ENCODE measurements around the gene TRAPPC2L. TPM values are rescaled to one million over a fixed set of nuclear protein-coding genes. Genes with fewer than 3 reads are reported as not detected.

Gene TRAPPC2L
- total and polyA plus RNA-seq, 2 experiments from 2014 or later = 58.7 to 215 TPM

- H3K4me1 ChIP-seq (ENCODE audit: insufficient read depth) = peaks cover 4% of the 10 kb centered on the region
- DNase-seq (ENCODE audit: low spot score) = no peak
- WGBS (ENCODE audit: low lambda C conversion rate, missing lambda C conversion rate) = 66% methylated on average over 6 of the region's 13 CpGs
- no peaks in the 10 kb centered on the region for H3K9me2 ChIP-seq (replicated peaks; ENCODE audit: insufficient read depth)
- H3K27ac ChIP-seq = no peak overlapping the region
- no peaks in the 10 kb centered on the region for H3K79me2 ChIP-seq
- no peaks in the 10 kb centered on the region for H3K9me3 ChIP-seq (ENCODE audit: low read depth)
- H4K20me1 ChIP-seq (ENCODE audit: insufficient read depth, poor library complexity, severe bottlenecking) = no peaks in the 10 kb centered on the region
- no peak overlapping the region for H2AFZ ChIP-seq
- no peak overlapping the region for H3K4me3 ChIP-seq
- no peaks in the 10 kb centered on the region for H3K27me3 ChIP-seq
- H3K36me3 ChIP-seq (replicated peaks; ENCODE audit: insufficient read depth, low read depth) = no peaks in the 10 kb centered on the region
- TF ChIP-seq, protein P1, sequence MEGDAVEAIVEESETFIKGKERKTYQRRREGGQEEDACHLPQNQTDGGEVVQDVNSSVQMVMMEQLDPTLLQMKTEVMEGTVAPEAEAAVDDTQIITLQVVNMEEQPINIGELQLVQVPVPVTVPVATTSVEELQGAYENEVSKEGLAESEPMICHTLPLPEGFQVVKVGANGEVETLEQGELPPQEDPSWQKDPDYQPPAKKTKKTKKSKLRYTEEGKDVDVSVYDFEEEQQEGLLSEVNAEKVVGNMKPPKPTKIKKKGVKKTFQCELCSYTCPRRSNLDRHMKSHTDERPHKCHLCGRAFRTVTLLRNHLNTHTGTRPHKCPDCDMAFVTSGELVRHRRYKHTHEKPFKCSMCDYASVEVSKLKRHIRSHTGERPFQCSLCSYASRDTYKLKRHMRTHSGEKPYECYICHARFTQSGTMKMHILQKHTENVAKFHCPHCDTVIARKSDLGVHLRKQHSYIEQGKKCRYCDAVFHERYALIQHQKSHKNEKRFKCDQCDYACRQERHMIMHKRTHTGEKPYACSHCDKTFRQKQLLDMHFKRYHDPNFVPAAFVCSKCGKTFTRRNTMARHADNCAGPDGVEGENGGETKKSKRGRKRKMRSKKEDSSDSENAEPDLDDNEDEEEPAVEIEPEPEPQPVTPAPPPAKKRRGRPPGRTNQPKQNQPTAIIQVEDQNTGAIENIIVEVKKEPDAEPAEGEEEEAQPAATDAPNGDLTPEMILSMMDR (IDR thresholded peaks at IDR 0.05; ENCODE audit: poor library complexity) = no peak
- TF ChIP-seq EZH2phosphoT487 (IDR thresholded peaks at IDR 0.05; ENCODE audit: low read depth, severe bottlenecking, unreplicated experiment) (no peak), EZH2 (IDR thresholded peaks at IDR 0.05; ENCODE audit: borderline replicate concordance) (no peak)
- H3K4me2 ChIP-seq = no peak overlapping the region
These were observed 25.1 kb upstream of the TRAPPC2L start for GRCh38 chr16:88831838-88832237.

DNA sequence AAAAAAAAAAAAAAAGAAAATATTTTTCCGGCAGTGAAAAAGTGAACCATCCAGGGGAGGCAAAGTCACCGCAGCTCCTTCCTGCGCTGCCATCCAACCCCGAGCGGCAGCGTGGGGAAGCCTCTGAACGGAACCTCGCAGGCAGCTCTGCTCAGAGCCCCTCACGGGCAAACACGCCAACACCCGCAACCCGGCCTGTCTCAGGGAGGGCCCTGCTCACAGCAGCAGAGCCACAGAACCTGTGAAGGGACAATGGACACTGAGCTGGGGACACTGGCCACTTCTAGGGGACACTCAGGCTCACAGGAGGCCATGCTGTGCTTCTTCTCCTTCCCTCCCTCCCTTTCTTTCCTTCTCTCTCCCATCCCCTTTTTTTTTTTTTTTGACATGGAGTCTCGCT lies 23.8 kb upstream of the TRAPPC2L start:
- Histone ChIP-seq H3K4me1 (ENCODE audit: insufficient read depth) (peaks cover 4% of the 10 kb centered on the region), H2AFZ (no peak overlapping the region), H3K27ac (no peak overlapping the region), H3K27me3 (no peaks in the 10 kb centered on the region), H3K36me3 (replicated peaks; ENCODE audit: insufficient read depth, low read depth) (no peaks in the 10 kb centered on the region), H3K9me3 (ENCODE audit: low read depth) (no peaks in the 10 kb centered on the region), H3K4me2 (no peak overlapping the region), H4K20me1 (ENCODE audit: insufficient read depth, poor library complexity, severe bottlenecking) (no peaks in the 10 kb centered on the region), H3K9me2 (replicated peaks; ENCODE audit: insufficient read depth) (no peaks in the 10 kb centered on the region), H3K4me3 (no peak overlapping the region), H3K79me2 (no peaks in the 10 kb centered on the region)
- DNase-seq (ENCODE audit: low spot score) = no peak
- TF ChIP-seq EZH2 (IDR thresholded peaks at IDR 0.05; ENCODE audit: borderline replicate concordance) (no peak), EZH2phosphoT487 (IDR thresholded peaks at IDR 0.05; ENCODE audit: low read depth, severe bottlenecking, unreplicated experiment) (no peak)
- WGBS (ENCODE audit: low lambda C conversion rate, missing lambda C conversion rate) = 96% methylated on average over 12 of the region's 13 CpGs

DNA sequence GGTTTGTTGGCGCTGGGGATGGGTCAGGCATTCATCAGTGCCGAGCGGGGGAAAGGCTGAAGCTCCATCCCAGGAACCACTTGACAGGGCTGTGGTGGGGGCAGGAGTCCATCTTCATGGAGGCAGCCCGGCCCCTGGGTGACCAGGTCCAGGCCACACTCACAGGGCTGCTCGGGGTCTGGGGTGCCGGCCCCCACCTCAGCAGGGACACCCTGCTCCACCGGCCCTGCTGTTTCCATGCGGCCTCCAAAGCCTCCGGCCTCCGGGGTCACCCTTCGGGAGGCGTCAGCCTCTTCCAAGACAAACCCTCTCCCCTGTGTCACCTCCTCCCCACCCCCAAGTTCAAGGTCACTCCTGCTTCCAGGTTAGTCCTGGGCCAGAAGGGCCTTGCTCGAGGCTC lies 22.3 kb upstream of the TRAPPC2L start:
- H3K4me1 ChIP-seq (ENCODE audit: insufficient read depth) = no peaks in the 10 kb centered on the region
- no peaks in the 10 kb centered on the region for H3K9me3 ChIP-seq (ENCODE audit: low read depth)
- H3K27ac ChIP-seq = no peak overlapping the region
- no peak overlapping the region for H3K4me3 ChIP-seq
- TF ChIP-seq EZH2phosphoT487 (IDR thresholded peaks at IDR 0.05; ENCODE audit: low read depth, severe bottlenecking, unreplicated experiment) (no peak), EZH2 (IDR thresholded peaks at IDR 0.05; ENCODE audit: borderline replicate concordance) (no peak)
- TF ChIP-seq, protein P1 (IDR thresholded peaks at IDR 0.05; ENCODE audit: poor library complexity) = no peak
- whole genome bisulfite sequencing (ENCODE audit: low lambda C conversion rate, missing lambda C conversion rate) = 98% methylated on average over 13 of the region's 13 CpGs
- no peaks in the 10 kb centered on the region for H3K9me2 ChIP-seq (replicated peaks; ENCODE audit: insufficient read depth)
- H2AFZ ChIP-seq = no peak overlapping the region
- H3K4me2 ChIP-seq = no peak overlapping the region
- H4K20me1 ChIP-seq (ENCODE audit: insufficient read depth, poor library complexity, severe bottlenecking) = no peaks in the 10 kb centered on the region
- H3K79me2 ChIP-seq = no peaks in the 10 kb centered on the region
- no peaks in the 10 kb centered on the region for H3K36me3 ChIP-seq (replicated peaks; ENCODE audit: insufficient read depth, low read depth)
- DNase-seq (ENCODE audit: low spot score) = no peak
- H3K27me3 ChIP-seq = no peaks in the 10 kb centered on the region

- Histone ChIP-seq H3K36me3 (replicated peaks; ENCODE audit: insufficient read depth, low read depth) (no peaks in the 10 kb centered on the region), H3K79me2 (no peaks in the 10 kb centered on the region)
These were observed 21.5 kb upstream of the TRAPPC2L start for GRCh38 chr16:88835383-88835782.

More at GRCh38 chr16:88835383-88835782, 21.5 kb upstream of the TRAPPC2L start:
- 96% methylated on average over 11 of the region's 11 CpGs for WGBS (ENCODE audit: low lambda C conversion rate, missing lambda C conversion rate)
- Histone ChIP-seq H3K4me2 (no peak overlapping the region), H3K27ac (no peak overlapping the region), H3K4me1 (ENCODE audit: insufficient read depth) (no peaks in the 10 kb centered on the region), H3K27me3 (no peaks in the 10 kb centered on the region), H2AFZ (no peak overlapping the region), H4K20me1 (ENCODE audit: insufficient read depth, poor library complexity, severe bottlenecking) (no peaks in the 10 kb centered on the region), H3K4me3 (no peak overlapping the region), H3K9me2 (replicated peaks; ENCODE audit: insufficient read depth) (no peaks in the 10 kb centered on the region), H3K9me3 (ENCODE audit: low read depth) (no peaks in the 10 kb centered on the region)
- no peak for TF ChIP-seq EZH2 (IDR thresholded peaks at IDR 0.05; ENCODE audit: borderline replicate concordance)
- no peak for TF ChIP-seq EZH2phosphoT487 (IDR thresholded peaks at IDR 0.05; ENCODE audit: low read depth, severe bottlenecking, unreplicated experiment)
- TF ChIP-seq, protein P1 (IDR thresholded peaks at IDR 0.05; ENCODE audit: poor library complexity) = no peak
- no peak for DNase-seq (ENCODE audit: low spot score)

All from hepatocyte (in vitro differentiated cells).